GM19438 (cell line): Measurements from ENCODE around the gene ZNF513.
A peak's percentile ranks its signal among the peaks of the same experiment; 100 is the strongest.
"Not testable (repeated sequence)": the region's sequence is repeated elsewhere in the genome, so short reads cannot be mapped to it uniquely, and the experiment has no call there.

Experiments used
- ATAC-seq: cut with Tn5 transposase; IDR thresholded peaks from one replicate; pipeline ENCODE4 v1.9.1; 2021; ENCODE audit warnings: low read depth; ENCODE audit not compliant: unreplicated experiment

Gene ZNF513

DNA sequence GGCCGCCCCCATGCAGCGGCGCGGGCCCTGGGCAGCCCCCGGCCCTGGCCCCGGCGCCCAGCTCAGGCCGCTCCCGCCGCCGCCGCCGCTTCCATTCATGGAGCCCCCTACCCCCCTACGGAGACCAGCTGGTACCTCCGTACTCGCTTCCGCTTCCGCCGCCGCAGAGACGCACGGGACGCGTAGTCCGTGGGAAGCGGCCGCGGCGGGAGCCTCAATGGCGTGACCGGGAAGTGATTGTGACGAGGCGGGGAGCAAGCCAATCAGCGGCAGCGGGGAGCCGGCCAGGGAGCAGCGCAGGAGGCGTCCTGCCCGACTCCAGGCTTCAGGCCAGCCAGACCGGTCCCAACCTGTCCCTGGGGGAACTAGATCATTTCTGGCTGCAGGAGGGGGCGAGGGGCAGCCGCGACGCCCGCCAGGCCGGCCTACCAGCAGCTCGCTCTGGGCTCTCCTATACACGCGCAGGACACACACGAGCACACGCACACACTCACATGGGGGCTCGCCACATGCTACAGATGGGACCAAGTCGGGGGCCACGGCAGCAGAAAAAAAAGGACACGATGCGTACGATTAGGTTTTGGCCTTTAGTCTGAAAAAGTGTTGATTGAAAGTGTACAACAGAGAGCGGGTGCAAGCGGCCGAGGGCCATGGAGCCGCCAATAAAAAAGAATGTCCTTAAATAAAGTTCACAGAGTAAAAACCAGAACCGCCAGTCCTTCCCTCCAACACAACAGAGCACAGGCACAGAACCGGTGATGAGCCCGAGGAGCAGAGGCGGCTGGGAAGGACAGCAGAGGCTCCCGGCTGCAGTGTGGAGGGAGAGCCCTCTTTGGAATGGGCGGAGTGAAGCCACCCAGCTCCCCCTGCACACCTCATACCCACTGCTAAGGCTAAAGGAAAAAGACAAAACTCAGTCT lies at the start of gene ZNF513:
Gene ZNF513 (minus strand): TSS at position 109 of the 920 bp plus-strand sequence. CDS start 208 bp downstream, outside the sequence.
- ATAC-seq = peak; percentile 91

GRCh38 chr2:27428978-27429541 lies 48.5 kb upstream of the ZNF513 start:
- ATAC-seq = peak; percentile 69

DNA sequence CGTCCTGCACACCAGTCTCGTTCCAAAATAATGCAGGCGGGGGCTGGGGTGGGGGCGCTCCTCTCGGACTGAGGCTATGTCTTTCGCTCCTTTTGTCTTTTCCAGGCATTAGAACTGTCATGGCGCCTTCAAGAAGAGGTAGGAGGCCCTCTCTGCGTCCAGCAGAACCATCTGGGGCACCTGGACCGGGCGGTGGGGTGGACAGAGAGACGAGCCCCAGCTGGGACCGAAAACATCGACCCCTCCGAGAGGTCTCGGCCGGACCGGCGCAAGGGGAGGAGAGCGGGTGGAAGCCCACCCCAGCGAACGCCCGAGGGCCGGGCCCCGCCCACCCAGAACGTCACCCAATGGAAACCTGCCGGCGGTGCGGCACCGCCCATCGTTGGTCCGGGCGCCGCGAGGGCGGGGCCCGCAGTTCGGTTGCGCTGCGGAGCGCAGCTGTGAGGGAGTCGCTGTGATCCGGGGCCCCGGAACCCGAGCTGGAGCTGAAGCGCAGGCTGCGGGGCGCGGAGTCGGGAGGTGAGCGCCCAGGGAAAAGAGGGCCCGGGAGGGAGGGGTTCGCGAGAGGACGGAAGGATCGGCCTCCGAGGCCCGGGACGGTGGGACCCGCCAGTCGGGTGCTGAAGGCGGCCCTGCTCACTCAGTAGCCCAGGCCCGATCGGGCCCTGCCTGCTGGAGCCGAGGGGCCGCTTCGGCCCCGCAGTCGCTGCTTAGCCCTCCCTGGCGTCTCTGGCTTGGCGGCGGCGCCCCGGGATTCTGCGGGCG lies 47.9 kb upstream of the ZNF513 start, which contains the start of gene NRBP1:
Gene NRBP1 (plus strand): TSS at position 419 of the 765 bp plus-strand sequence. CDS start 4,643 bp downstream, outside the sequence.
- peak; percentile 81 for ATAC-seq

DNA sequence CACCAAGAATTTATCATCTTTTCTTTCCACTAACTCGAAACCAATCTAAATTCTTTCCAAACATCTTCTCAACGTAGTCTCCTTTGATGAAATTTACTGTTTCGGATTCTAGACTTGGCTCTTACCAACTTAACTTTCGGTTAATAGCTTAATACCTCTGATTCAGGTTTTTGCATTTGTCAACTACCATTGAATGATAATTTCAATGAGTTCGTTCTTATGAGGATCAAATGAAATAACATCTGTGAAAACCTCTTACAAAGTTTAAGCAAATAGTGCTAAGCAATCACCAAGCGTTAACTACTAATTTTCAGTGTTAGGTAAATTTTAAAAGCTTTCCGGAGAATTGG lies 47.3 kb upstream of the ZNF513 start:
- ATAC-seq = no peak

GRCh38 chr2:27425039-27425438 lies 44.5 kb upstream of the ZNF513 start:
- not testable (repeated sequence) for ATAC-seq

- ATAC-seq = no peak
These were observed 42.4 kb upstream of the ZNF513 start for GRCh38 chr2:27422958-27423357.

- no peak for ATAC-seq
These were observed 41.2 kb upstream of the ZNF513 start for GRCh38 chr2:27421660-27422250.

GRCh38 chr2:27420996-27421395 lies 40.5 kb upstream of the ZNF513 start:
- no peak for ATAC-seq

GRCh38 chr2:27416151-27416550 lies 35.6 kb upstream of the ZNF513 start:
- ATAC-seq = no peak

GRCh38 chr2:27412419-27413152 lies 32.1 kb upstream of the ZNF513 start:
- no peak for ATAC-seq

- peak; percentile 91 for ATAC-seq
These were observed 29.0 kb upstream of the ZNF513 start, which contains the start of gene PPM1G for GRCh38 chr2:27409321-27410073. TSS of gene PPM1G (minus strand) at chr2:27409591. CDS start at chr2:27409422, 169 bp downstream.

GRCh38 chr2:27408601-27409320 lies 28.2 kb upstream of the ZNF513 start:
- ATAC-seq = peak; percentile 16

DNA sequence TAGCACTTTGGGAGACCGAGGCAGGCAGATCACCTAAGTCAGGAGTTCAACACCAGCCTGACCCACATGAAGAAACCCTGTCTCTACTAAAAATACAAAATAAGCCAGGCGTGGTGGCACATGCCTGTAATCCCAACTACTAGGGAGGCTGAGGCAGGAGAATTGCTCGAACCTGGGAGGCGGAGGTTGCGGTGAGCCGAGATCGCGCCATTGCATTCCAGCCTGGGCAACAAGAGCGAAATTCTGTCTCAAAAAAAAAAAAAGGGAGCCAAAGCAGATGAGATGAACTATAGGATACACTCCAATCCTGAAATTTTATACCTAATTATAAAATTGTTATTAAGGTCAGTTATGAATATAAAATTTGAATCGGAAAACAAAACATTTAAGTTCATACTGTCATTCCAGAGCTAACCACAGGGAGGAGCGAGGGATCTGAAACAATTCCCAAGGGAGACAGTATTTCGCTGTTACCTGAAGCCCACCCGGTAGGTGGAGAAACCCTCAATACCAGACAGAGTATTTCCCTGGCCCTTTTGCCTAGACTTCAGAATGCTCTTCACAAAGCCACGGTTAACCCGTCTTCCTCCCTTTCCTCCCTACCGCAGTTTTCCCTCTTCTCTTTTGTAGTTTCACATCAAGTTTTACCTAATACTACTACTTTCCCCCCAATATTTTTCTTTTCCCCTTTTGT lies 27.4 kb upstream of the ZNF513 start:
- no peak for ATAC-seq

DNA sequence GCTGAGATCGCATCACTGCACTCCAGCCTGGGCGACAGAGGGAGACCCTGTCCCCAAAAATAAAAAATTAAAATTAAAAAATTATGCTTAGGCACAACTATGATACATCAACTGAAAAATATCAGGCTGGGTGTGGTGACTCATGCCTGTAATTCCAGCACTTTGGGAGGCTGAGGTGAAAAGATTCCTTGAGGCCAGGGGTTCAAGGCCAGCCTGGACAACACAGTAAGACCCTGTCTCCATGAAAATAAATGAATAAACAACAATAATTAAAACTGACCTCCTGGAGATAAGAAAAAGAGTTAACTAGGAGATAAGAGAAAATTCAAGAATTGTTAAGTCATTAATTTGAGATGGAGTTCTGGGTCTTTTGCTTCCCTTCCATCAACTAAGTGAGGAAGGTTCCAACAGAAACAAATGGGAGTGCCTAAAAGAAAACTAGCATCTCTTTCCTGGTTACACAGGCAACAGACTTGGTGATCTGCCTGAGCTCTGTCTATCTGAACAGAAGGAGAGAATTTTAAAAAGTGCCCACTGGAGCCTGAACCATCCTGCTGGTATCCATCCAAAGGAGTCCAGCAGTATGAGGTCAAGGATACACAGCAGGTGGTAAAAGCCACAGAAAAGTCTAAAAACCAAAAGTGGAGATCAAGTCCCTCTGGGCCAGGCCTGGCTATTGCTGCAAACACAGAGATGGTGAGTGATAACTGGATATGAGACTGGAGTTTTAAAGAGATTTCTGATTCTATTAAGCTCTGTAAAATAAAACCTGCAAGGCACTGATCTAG lies 20.0 kb upstream of the ZNF513 start:
- no peak for ATAC-seq

- no peak for ATAC-seq
These were observed 18.4 kb upstream of the ZNF513 start for GRCh38 chr2:27398962-27399361.

- ATAC-seq = no peak
These were observed 12.7 kb upstream of the ZNF513 start for GRCh38 chr2:27393225-27393624.
